B cell (primary cell): Measurements from ENCODE around the gene RBM33. TPM values are rescaled to one million over a fixed set of nuclear protein-coding genes. Genes with fewer than 3 reads are reported as not detected.

Experiments
- ATAC-seq: fragments of 200-7000 bp; cut with Tn5 transposase; one replicate; pipeline ENCODE4 v1.10.0; 2021; ENCODE audit warnings: low read depth, mild to moderate bottlenecking, moderate number of reproducible peaks, moderate library complexity
- CTCF ChIA-PET: fragments of 350-600 bp; sonication (Branson Sonifier 250); formaldehyde crosslinking; loops from one replicate; lab custom pipeline; 2021; ENCODE audit warnings: antibody characterized with exemption, inconsistent platforms; lab: Charles Lee
- POLR2A ChIA-PET: fragments of 350-600 bp; sonication (Branson Sonifier 250); formaldehyde crosslinking; loops from one replicate; lab custom pipeline; 2021; ENCODE audit warnings: antibody characterized with exemption; lab: Charles Lee
- DNase-seq: peaks from one replicate; pipeline ENCODE4 v3.0.0; 2013
- H2AFZ ChIP-seq: 2 replicates; pipeline ENCODE4 v1.6.1; 2012; ENCODE audit warnings: mild to moderate bottlenecking, low read depth, low read length; ENCODE audit not compliant: insufficient read depth, poor library complexity, severe bottlenecking
- H3K27ac ChIP-seq, 2 donors: 1 replicate in 1 of 2; 2 replicates in 1 of 2; pipeline ENCODE4 v1.5.1; 2012 to 2013; ENCODE audit warnings: low read length in 2 of 2, mild to moderate bottlenecking in 2 of 2, moderate library complexity in 1 of 2
- H3K27me3 ChIP-seq, 4 experiments: fragments of 200-600 bp in 1 of 4; sonication (generic) in 1 of 4; replicated peaks in 1 of 4; 1 replicate in 2 of 4; 2 replicates in 2 of 4; pipeline versions ENCODE4 v1.6.1 to v1.7.0; 2013 to 2016; ENCODE audit warnings: low read length in 3 of 4, mild to moderate bottlenecking in 2 of 4, mixed read lengths in 1 of 4, moderate library complexity in 1 of 4; ENCODE audit not compliant: insufficient read depth in 4 of 4, control insufficient read depth in 3 of 4; ENCODE audit errors: control extremely low read depth in 1 of 4
- H3K36me3 ChIP-seq, 2 experiments: replicated peaks in 1 of 2; 1 replicate in 1 of 2; 2 replicates in 1 of 2; pipeline versions ENCODE4 v1.6.1 to v1.7.1; 2013; ENCODE audit warnings: low read length in 1 of 2; ENCODE audit not compliant: insufficient read depth in 2 of 2, control insufficient read depth in 1 of 2; ENCODE audit errors: control extremely low read depth in 1 of 2, extremely low read depth in 1 of 2
- H3K4me1 ChIP-seq, 2 donors: fragments of 200-600 bp in 1 of 2; sonication (generic) in 1 of 2; 1 replicate in 1 of 2; 2 replicates in 1 of 2; pipeline versions ENCODE4 v1.5.1 to v1.6.1; 2013 to 2017; ENCODE audit warnings: low read length in 2 of 2; ENCODE audit not compliant: control insufficient read depth in 2 of 2, insufficient read depth in 2 of 2
- H3K4me2 ChIP-seq: replicated peaks from 2 replicates; pipeline ENCODE3; 2012; ENCODE audit warnings: mild to moderate bottlenecking, low read depth, low read length; ENCODE audit not compliant: poor library complexity, severe bottlenecking
- H3K4me3 ChIP-seq, 5 experiments: fragments of 200-600 bp in 1 of 5; sonication (generic) in 1 of 5; 1 replicate in 3 of 5; 2 replicates in 2 of 5; pipeline versions ENCODE4 v1.5.1 to v1.7.0; 2011 to 2016; ENCODE audit warnings: low read length in 4 of 5, mild to moderate bottlenecking in 4 of 5, low read depth in 2 of 5, control low read depth in 1 of 5, moderate library complexity in 1 of 5; ENCODE audit not compliant: insufficient read depth in 1 of 5; ENCODE audit errors: control extremely low read depth in 1 of 5, extremely low read depth in 1 of 5
- H3K79me2 ChIP-seq: fragments of 200-600 bp; sonication (generic); one replicate; pipeline ENCODE4 v1.6.0; 2016; ENCODE audit warnings: low read length; ENCODE audit not compliant: control insufficient read depth, insufficient read depth
- H3K9ac ChIP-seq: fragments of 200-600 bp; sonication (generic); 2 replicates; pipeline ENCODE4 v1.6.1; 2017; ENCODE audit warnings: mild to moderate bottlenecking, low read length, moderate library complexity
- H3K9me3 ChIP-seq, 3 donors: one replicate each; pipeline versions ENCODE4 v1.6.1 to v1.7.1; 2013; ENCODE audit warnings: low read length in 2 of 3; ENCODE audit not compliant: control insufficient read depth in 2 of 3, insufficient read depth in 1 of 3; ENCODE audit errors: control extremely low read depth in 1 of 3
- H4K20me1 ChIP-seq: 2 replicates; pipeline ENCODE4 v1.6.0; 2012; ENCODE audit warnings: mild to moderate bottlenecking, low read length; ENCODE audit not compliant: insufficient read depth, control insufficient read depth, poor library complexity, severe bottlenecking
- H3K27ac Mint-ChIP-seq: one replicate; pipeline ENCODE4 v1.8.0; 2021; ENCODE audit warnings: mixed read lengths
- H3K27me3 Mint-ChIP-seq: one replicate; pipeline ENCODE4 v1.8.0; 2021; ENCODE audit warnings: mixed read lengths
- H3K4me1 Mint-ChIP-seq: one replicate; pipeline ENCODE4 v1.8.0; 2021; ENCODE audit warnings: mixed read lengths
- H3K4me3 Mint-ChIP-seq: one replicate; pipeline ENCODE4 v1.8.0; 2021; ENCODE audit warnings: mixed read lengths
- H3K9me3 Mint-ChIP-seq: one replicate; pipeline ENCODE4 v1.8.0; 2022; ENCODE audit warnings: mixed read lengths; ENCODE audit not compliant: insufficient read depth
- CTCF ChIP-seq: fragments of 200-600 bp; IDR thresholded peaks from one replicate; pipeline ENCODE4 v1.8.0; 2022; ENCODE audit warnings: antibody characterized with exemption, mild to moderate bottlenecking
- EZH2 ChIP-seq: IDR thresholded peaks from 2 replicates; pipeline ENCODE4 v1.6.1; 2012; ENCODE audit warnings: borderline replicate concordance, low read depth, mild to moderate bottlenecking, moderate library complexity, low read length; ENCODE audit not compliant: insufficient read depth, poor library complexity, severe bottlenecking
- WGBS: methylation state at CpG from one replicate; pipeline ENCODE4 v1.1.5; 2013; ENCODE audit warnings: missing lambda C conversion rate; ENCODE audit not compliant: insufficient coverage; 5-methylcytosine and 5-hydroxymethylcytosine counted together
- intact Hi-C: fragments of 100-400 bp; cut with micrococcal nuclease; formaldehyde crosslinking; loops from one replicate; pipeline ENCODE4 v1.10.0; 2022
- polyA plus RNA-seq: library from polyadenylated mRNA; depleted of rRNA; stranded (reverse); fragments of >200 nt; gene quantifications from 2 replicates; pipeline ENCODE4 v1.2.3, GENCODE V29; 2012
- total RNA-seq, 2 donors: library from RNA; stranded (reverse); fragments of 120-200 nt in 1 of 2; gene quantifications; 1 replicate in 1 of 2; 2 replicates in 1 of 2; pipeline versions ENCODE4 v1.2.3 to v1.2.4, GENCODE V29; 2013 to 2022

RBM33 gene
- total and polyA plus RNA-seq, 2 donors (not counting 1 experiment from before 2014, with no cell fraction given) = 33.5 to 189 TPM

DNA sequence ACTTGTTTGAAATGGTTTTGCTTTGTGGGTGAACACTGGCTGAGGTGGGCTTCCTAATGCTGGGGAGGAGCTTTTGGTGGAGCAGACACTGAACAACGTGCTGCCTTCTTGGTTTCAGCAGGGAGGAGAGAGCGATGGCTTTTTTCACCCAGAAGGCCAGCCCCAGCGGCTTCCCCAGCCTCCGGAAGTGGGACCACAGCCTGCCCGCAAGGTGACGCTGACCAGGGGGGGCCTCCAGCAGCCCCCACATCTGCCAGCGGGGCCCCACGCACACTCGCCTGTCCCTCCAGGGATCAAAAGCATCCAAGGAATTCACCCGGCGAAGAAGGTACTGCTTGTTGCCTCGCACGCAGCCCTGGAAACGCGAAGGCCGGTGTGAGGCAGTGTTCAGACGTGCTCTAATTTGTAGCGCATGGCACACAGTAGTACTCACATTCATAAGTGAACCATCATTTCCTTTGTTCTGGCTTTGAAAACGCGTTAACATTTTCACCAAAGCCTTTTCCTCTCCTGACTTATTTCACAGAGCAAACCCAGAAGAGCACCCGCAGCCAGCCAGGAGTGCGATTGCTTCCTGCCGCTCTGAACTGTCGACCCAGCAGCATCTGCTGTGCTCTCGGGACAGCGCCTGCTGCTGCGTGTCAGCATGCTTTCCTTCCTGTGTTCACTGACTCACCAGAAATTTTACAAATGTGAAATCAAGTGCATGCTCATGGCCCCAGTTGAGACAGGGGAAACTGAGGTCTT lies 119.4 kb downstream of the RBM33 start:
- H3K36me3 ChIP-seq = peaks cover 8 to 55% of the 10 kb centered on the region in 2 experiments
- H3K27me3 Mint-ChIP-seq = no peaks in the 10 kb centered on the region
- WGBS = 10% methylated on average over 24 of the region's 27 CpGs
- peaks cover 18 to 20% of the 10 kb centered on the region in 2 donors for H3K4me1 ChIP-seq
- H3K9me3 Mint-ChIP-seq = no peaks in the 10 kb centered on the region
- peak overlapping the region in 2 of 5 experiments; percentile 7 to 17 for H3K4me3 ChIP-seq
- POLR2A ChIA-PET = no interaction called here
- ATAC-seq (peak; percentile 60), DNase-seq (peak; percentile 47)
- peaks cover 51% of the 10 kb centered on the region for H3K79me2 ChIP-seq
- H3K4me1 Mint-ChIP-seq = peaks cover 35% of the 10 kb centered on the region
- intact Hi-C loops = no loop called here
- H3K4me2 ChIP-seq = peak overlapping the region; percentile 60
- no peaks in the 10 kb centered on the region for H3K27me3 ChIP-seq
- no peaks in the 10 kb centered on the region for H3K9me3 ChIP-seq
- peak overlapping the region; percentile 15 for H3K9ac ChIP-seq
- CTCF ChIA-PET = interaction anchor here (0.7 to 1.2 kb wide), 2 partner anchors 25 to 166 kb away, joined by 3 to 9 read pairs; no protein-coding TSS in a partner anchor
- H3K27ac ChIP-seq = peak overlapping the region; percentile 0 to 60
- H3K4me3 Mint-ChIP-seq = peak overlapping the region; percentile 78
- H2AFZ ChIP-seq = no peak overlapping the region
- H4K20me1 ChIP-seq = peaks cover 62% of the 10 kb centered on the region
- TF ChIP-seq EZH2 (no peak), CTCF (no peak)
- H3K27ac Mint-ChIP-seq = peak overlapping the region; percentile 74

DNA sequence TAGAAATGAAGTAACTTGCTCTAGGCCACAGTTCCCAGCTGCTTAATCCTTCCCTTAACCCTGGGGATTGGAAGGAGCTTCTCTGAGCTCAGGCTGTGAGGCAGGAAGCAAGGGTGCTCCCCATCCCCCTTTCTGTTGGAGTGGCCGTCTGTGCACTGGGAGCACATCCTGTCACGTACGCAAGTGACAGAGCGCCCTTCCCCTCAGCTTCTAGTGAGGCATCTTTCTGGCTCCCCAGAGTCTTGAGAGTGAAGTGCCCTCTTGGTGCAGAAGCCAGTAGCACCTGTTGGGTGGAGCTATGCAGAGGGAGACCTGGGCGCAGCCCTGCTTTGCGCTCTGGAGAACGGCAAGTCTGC lies 120.0 kb downstream of the RBM33 start:
- Histone ChIP-seq H4K20me1 (peaks cover 64% of the 10 kb centered on the region), H3K36me3 (peaks cover 8 to 57% of the 10 kb centered on the region in 2 experiments), H3K27ac (peak overlapping the region in 1 of 2 donors; percentile 60), H3K79me2 (peaks cover 45% of the 10 kb centered on the region), H3K4me3 (peak overlapping the region in 1 of 5 experiments; percentile 17), H3K4me2 (peak overlapping the region; percentile 60), H2AFZ (no peak overlapping the region), H3K27me3 (no peaks in the 10 kb centered on the region), H3K4me1 (peaks cover 18 to 20% of the 10 kb centered on the region in 2 donors), H3K9ac (no peak overlapping the region), H3K9me3 (no peaks in the 10 kb centered on the region)
- TF ChIP-seq CTCF = no peak
- no peak for TF ChIP-seq EZH2
- WGBS = 45% methylated on average over 7 of the region's 7 CpGs
- Mint-ChIP-seq H3K4me3 (peak overlapping the region; percentile 78), H3K27ac (peak overlapping the region; percentile 74), H3K4me1 (peaks cover 35% of the 10 kb centered on the region), H3K9me3 (no peaks in the 10 kb centered on the region), H3K27me3 (no peaks in the 10 kb centered on the region)
- ATAC-seq (no peak), DNase-seq (peak; percentile 29)
- intact Hi-C loops = no loop called here
- POLR2A ChIA-PET = no interaction called here
- CTCF ChIA-PET = interaction anchor here (0.7 to 1.2 kb wide), 2 partner anchors 25 to 166 kb away, joined by 3 to 9 read pairs; no protein-coding TSS in a partner anchor
